Activated CD4-positive, alpha-beta T cell treated with anti-CD3 and anti-CD28 coated beads for 24 hours (primary cell): ENCODE data around the gene CCDC38.

Source experiments
- DNase-seq, 2 donors: peaks; one replicate each; pipeline ENCODE4 v3.0.0-alpha.2; 2020; ENCODE audit warnings: low read depth in 2 of 2

Gene CCDC38

GRCh38 chr12:95962222-95962621 is 19.8 kb upstream of the CCDC38 start:
- no peak for DNase-seq

GRCh38 chr12:95960241-95960640 is 17.8 kb upstream of the CCDC38 start:
- no peak for DNase-seq

GRCh38 chr12:95959107-95959506 is 16.7 kb upstream of the CCDC38 start:
- no peak for DNase-seq

GRCh38 chr12:95956557-95957145 is 14.2 kb upstream of the CCDC38 start:
- no peak for DNase-seq

- no peak for DNase-seq
Observed at GRCh38 chr12:95955549-95956159, 13.2 kb upstream of the CCDC38 start.

- DNase-seq: no peak
Observed at GRCh38 chr12:95953000-95953399, 10.6 kb upstream of the CCDC38 start.

GRCh38 chr12:95951515-95951914 is 9.1 kb upstream of the CCDC38 start:
- no peak for DNase-seq

GRCh38 chr12:95949477-95950206 is 7.2 kb upstream of the CCDC38 start:
- DNase-seq: no peak

- DNase-seq: no peak
Observed at GRCh38 chr12:95944108-95944704, 1.8 kb upstream of the CCDC38 start.

- peak; percentile 33 to 46 for DNase-seq
Observed at GRCh38 chr12:95943330-95943842, 972 bp upstream of the CCDC38 start, which contains the start of gene AMDHD1. TSS of gene AMDHD1 (plus strand) at chr12:95943331. CDS start at chr12:95943399, 68 bp downstream.

GRCh38 chr12:95942101-95942523 is 302 bp downstream of the CCDC38 start:
- DNase-seq: no peak

GRCh38 chr12:95940514-95940913 is 1.9 kb downstream of the CCDC38 start:
- no peak for DNase-seq

GRCh38 chr12:95922231-95922630 is 20.2 kb downstream of the CCDC38 start:
- no peak for DNase-seq

GRCh38 chr12:95919110-95919509 is 23.3 kb downstream of the CCDC38 start:
- no peak for DNase-seq

- DNase-seq: peak; percentile 10 to 13
Observed at GRCh38 chr12:95918194-95918993, 24.0 kb downstream of the CCDC38 start.

GRCh38 chr12:95909871-95910270 is 32.5 kb downstream of the CCDC38 start:
- no peak for DNase-seq

- no peak for DNase-seq
Observed at GRCh38 chr12:95908573-95908972, 33.8 kb downstream of the CCDC38 start.

GRCh38 chr12:95898081-95898480 is 44.3 kb downstream of the CCDC38 start:
- DNase-seq: no peak

- DNase-seq: no peak
Observed at GRCh38 chr12:95896846-95897245, 45.6 kb downstream of the CCDC38 start.

GRCh38 chr12:95890958-95891357 is 51.5 kb downstream of the CCDC38 start:
- DNase-seq: no peak

- no peak for DNase-seq
Observed at GRCh38 chr12:95887311-95887710, 55.1 kb downstream of the CCDC38 start.

- DNase-seq: no peak
Observed at GRCh38 chr12:95884998-95885397, 57.4 kb downstream of the CCDC38 start.
